HepG2 (cell line): ENCODE measurements around the gene CACNA1G. TPM values are rescaled to one million over a fixed set of nuclear protein-coding genes. Genes with fewer than 3 reads are reported as not detected.

ENCODE experiments used
- CBX5 ChIP-seq: sonication (generic); formaldehyde crosslinking; IDR thresholded peaks from 2 replicates; pipeline ENCODE4 v1.4.0; 2020; ENCODE audit warnings: missing genetic modification reagents, borderline replicate concordance
- MAFG ChIP-seq: sonication (generic); formaldehyde crosslinking; IDR thresholded peaks from 2 replicates; pipeline ENCODE4 v1.5.1; 2020; ENCODE audit warnings: mild to moderate bottlenecking, missing genetic modification reagents
- NPAS2 ChIP-seq: sonication (generic); formaldehyde crosslinking; IDR thresholded peaks from 2 replicates; pipeline ENCODE4 v1.8.0; 2022; ENCODE audit warnings: mild to moderate bottlenecking, missing genetic modification reagents, borderline replicate concordance
- SUZ12 ChIP-seq: fragments of 150-350 bp; IDR thresholded peaks from 2 replicates; pipeline ENCODE4 v1.6.1; 2014; ENCODE audit warnings: low read depth, low read length
- WIZ ChIP-seq: sonication (generic); formaldehyde crosslinking; IDR thresholded peaks from 2 replicates; pipeline ENCODE4 v1.5.1; 2020; ENCODE audit warnings: mild to moderate bottlenecking, missing genetic modification reagents
- ZMYM2 ChIP-seq: sonication (generic); formaldehyde crosslinking; IDR thresholded peaks from 2 replicates; pipeline ENCODE4 v1.8.0; 2022; ENCODE audit warnings: mild to moderate bottlenecking, missing genetic modification reagents
- ZNF564 ChIP-seq: sonication (generic); formaldehyde crosslinking; IDR thresholded peaks from 2 replicates; pipeline ENCODE4 v1.8.1; 2023; ENCODE audit warnings: mild to moderate bottlenecking, missing genetic modification reagents
- ZNF570 ChIP-seq: sonication (generic); formaldehyde crosslinking; IDR thresholded peaks from 2 replicates; pipeline ENCODE4 v1.4.0; 2020; ENCODE audit warnings: mild to moderate bottlenecking, missing genetic modification reagents, borderline replicate concordance
- ZNF577 ChIP-seq: sonication (generic); formaldehyde crosslinking; IDR thresholded peaks from 2 replicates; pipeline ENCODE4 v1.4.0; 2020; ENCODE audit warnings: mild to moderate bottlenecking, low read depth, missing genetic modification reagents, borderline replicate concordance
- ZNF746 ChIP-seq: sonication (generic); formaldehyde crosslinking; IDR thresholded peaks from 2 replicates; pipeline ENCODE4 v1.8.0; 2022; ENCODE audit warnings: mild to moderate bottlenecking, missing genetic modification reagents
- polyA plus RNA-seq, 8 experiments: library from polyadenylated mRNA; depleted of rRNA in 3 of 8; stranded (reverse) in 7 of 8; unstranded in 1 of 8; fragments of >200 nt; fragmentation: Illumina TruSeq in 4 of 8; extraction: Trizol in 4 of 8; gene quantifications; 2 replicates each; pipeline versions ENCODE4 v1.2.1 to v1.2.3, GENCODE V29; 2011 to 2016; ENCODE audit warnings: low read depth in 4 of 8, missing spikeins in 1 of 8, mixed read lengths in 1 of 8; ENCODE audit not compliant: insufficient read depth in 1 of 8
- total RNA-seq, 5 experiments: library from RNA; depleted of rRNA; stranded (reverse); fragments of >200 nt; fragmentation: Illumina TruSeq; extraction: Trizol; gene quantifications; 2 replicates each; pipeline ENCODE4 v1.2.3, GENCODE V29; 2016; ENCODE audit warnings: low read depth in 1 of 5
- TF ChIP-seq, protein P1 (sequence below): sonication (generic); formaldehyde crosslinking; IDR thresholded peaks from 2 replicates; pipeline ENCODE4 v1.5.0; 2020; ENCODE audit warnings: mild to moderate bottlenecking, missing genetic modification reagents
- TF ChIP-seq, protein P2 (sequence below): IDR thresholded peaks from 2 replicates; pipeline ENCODE4 v1.6.1; 2016; ENCODE audit warnings: low read depth, missing genetic modification reagents, missing compliant biosample characterization
- TF ChIP-seq, protein P3 (sequence below): sonication (generic); formaldehyde crosslinking; IDR thresholded peaks from 2 replicates; pipeline ENCODE4 v1.5.0; 2020; ENCODE audit warnings: missing genetic modification reagents, mild to moderate bottlenecking, borderline replicate concordance
- TF ChIP-seq, protein P4 (sequence below): sonication (generic); IDR thresholded peaks from 2 replicates; pipeline ENCODE4 v1.6.1; 2016; ENCODE audit warnings: low read depth, borderline replicate concordance
- TF ChIP-seq, protein P5 (sequence below): sonication (generic); formaldehyde crosslinking; IDR thresholded peaks from 2 replicates; pipeline ENCODE4 v1.4.0; 2020; ENCODE audit warnings: missing genetic modification reagents
- TF ChIP-seq, protein P6 (sequence below): sonication (generic); formaldehyde crosslinking; IDR thresholded peaks from 2 replicates; pipeline ENCODE4 v1.8.1; 2023; ENCODE audit warnings: mild to moderate bottlenecking, missing genetic modification reagents

The CACNA1G gene
- total and polyA plus RNA-seq, 2 of the 13 experiments (the other 11 are each of a cell fraction or from before 2014, with no cell fraction given) = 0.02 TPM; not detected in 1

DNA sequence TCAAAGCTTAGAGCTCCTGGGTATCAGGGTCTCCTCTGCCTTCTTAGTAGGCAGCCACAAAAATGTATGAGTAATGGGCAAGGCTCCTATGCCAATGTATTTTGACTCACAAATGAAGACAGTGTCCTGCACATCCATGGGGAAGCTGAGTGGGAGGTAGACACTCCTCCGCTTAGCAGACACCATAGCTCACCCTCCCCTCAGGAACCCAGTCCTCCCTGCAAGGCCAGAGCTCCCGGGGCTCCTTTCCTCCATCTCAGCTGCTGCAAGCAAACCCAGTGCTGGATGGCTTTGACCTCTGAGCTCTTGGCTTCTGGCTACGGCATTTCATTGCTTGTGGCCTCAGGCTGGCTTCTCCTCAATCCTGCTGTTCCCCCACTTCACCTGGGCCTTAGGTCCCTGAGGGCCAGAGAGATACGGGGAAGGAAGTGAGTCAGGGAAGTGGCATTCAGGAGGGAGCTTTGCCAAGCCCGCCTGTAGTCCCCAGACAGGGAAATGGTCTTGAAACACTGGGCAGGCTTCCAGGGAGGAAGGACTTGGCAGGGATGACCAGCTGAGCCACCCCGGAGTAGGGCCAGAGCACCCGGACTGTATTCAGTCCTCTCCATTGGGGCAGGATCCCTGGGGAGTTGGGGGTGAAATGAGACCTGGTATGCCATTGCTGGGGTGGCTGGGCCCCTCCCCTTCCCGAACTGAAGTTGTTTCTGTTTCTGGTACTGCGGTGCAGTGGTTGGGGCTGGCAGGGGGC lies 78.6 kb downstream of the CACNA1G start (continued):
- TF ChIP-seq NPAS2 (CRISPR knock-in tag) (no peak), CBX5 (CRISPR knock-in tag) (no peak), ZNF564 (CRISPR knock-in tag) (no peak), SUZ12 (no peak), ZNF577 (CRISPR knock-in tag) (no peak), ZMYM2 (CRISPR knock-in tag) (peak; percentile 59; the same call in 1 of the 2 replicates), ZNF570 (CRISPR knock-in tag) (no peak), ZNF746 (0 out of 2 replicates have a peak, but pooled peaks have one; percentile 30), WIZ (CRISPR knock-in tag) (no peak), MAFG (CRISPR knock-in tag) (no peak)
- TF ChIP-seq, protein P1, sequence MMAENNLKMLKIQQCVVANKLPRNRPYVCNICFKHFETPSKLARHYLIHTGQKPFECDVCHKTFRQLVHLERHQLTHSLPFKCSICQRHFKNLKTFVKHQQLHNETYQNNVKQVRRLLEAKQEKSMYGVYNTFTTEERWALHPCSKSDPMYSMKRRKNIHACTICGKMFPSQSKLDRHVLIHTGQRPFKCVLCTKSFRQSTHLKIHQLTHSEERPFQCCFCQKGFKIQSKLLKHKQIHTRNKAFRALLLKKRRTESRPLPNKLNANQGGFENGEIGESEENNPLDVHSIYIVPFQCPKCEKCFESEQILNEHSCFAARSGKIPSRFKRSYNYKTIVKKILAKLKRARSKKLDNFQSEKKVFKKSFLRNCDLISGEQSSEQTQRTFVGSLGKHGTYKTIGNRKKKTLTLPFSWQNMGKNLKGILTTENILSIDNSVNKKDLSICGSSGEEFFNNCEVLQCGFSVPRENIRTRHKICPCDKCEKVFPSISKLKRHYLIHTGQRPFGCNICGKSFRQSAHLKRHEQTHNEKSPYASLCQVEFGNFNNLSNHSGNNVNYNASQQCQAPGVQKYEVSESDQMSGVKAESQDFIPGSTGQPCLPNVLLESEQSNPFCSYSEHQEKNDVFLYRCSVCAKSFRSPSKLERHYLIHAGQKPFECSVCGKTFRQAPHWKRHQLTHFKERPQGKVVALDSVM (CRISPR knock-in tag) = no peak
- TF ChIP-seq, protein P2, sequence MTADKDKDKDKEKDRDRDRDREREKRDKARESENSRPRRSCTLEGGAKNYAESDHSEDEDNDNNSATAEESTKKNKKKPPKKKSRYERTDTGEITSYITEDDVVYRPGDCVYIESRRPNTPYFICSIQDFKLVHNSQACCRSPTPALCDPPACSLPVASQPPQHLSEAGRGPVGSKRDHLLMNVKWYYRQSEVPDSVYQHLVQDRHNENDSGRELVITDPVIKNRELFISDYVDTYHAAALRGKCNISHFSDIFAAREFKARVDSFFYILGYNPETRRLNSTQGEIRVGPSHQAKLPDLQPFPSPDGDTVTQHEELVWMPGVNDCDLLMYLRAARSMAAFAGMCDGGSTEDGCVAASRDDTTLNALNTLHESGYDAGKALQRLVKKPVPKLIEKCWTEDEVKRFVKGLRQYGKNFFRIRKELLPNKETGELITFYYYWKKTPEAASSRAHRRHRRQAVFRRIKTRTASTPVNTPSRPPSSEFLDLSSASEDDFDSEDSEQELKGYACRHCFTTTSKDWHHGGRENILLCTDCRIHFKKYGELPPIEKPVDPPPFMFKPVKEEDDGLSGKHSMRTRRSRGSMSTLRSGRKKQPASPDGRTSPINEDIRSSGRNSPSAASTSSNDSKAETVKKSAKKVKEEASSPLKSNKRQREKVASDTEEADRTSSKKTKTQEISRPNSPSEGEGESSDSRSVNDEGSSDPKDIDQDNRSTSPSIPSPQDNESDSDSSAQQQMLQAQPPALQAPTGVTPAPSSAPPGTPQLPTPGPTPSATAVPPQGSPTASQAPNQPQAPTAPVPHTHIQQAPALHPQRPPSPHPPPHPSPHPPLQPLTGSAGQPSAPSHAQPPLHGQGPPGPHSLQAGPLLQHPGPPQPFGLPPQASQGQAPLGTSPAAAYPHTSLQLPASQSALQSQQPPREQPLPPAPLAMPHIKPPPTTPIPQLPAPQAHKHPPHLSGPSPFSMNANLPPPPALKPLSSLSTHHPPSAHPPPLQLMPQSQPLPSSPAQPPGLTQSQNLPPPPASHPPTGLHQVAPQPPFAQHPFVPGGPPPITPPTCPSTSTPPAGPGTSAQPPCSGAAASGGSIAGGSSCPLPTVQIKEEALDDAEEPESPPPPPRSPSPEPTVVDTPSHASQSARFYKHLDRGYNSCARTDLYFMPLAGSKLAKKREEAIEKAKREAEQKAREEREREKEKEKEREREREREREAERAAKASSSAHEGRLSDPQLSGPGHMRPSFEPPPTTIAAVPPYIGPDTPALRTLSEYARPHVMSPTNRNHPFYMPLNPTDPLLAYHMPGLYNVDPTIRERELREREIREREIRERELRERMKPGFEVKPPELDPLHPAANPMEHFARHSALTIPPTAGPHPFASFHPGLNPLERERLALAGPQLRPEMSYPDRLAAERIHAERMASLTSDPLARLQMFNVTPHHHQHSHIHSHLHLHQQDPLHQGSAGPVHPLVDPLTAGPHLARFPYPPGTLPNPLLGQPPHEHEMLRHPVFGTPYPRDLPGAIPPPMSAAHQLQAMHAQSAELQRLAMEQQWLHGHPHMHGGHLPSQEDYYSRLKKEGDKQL (CRISPR knock-in tag) = no peak
- TF ChIP-seq, protein P3, sequence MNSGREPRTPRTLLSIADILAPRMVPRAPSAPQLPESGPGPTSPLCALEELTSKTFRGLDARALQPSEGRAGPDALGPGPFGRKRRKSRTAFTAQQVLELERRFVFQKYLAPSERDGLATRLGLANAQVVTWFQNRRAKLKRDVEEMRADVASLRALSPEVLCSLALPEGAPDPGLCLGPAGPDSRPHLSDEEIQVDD = no peak
- TF ChIP-seq, protein P4, sequence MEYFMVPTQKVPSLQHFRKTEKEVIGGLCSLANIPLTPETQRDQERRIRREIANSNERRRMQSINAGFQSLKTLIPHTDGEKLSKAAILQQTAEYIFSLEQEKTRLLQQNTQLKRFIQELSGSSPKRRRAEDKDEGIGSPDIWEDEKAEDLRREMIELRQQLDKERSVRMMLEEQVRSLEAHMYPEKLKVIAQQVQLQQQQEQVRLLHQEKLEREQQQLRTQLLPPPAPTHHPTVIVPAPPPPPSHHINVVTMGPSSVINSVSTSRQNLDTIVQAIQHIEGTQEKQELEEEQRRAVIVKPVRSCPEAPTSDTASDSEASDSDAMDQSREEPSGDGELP = peak; percentile 36; the same call in 1 of the 2 replicates
- TF ChIP-seq, protein P5, sequence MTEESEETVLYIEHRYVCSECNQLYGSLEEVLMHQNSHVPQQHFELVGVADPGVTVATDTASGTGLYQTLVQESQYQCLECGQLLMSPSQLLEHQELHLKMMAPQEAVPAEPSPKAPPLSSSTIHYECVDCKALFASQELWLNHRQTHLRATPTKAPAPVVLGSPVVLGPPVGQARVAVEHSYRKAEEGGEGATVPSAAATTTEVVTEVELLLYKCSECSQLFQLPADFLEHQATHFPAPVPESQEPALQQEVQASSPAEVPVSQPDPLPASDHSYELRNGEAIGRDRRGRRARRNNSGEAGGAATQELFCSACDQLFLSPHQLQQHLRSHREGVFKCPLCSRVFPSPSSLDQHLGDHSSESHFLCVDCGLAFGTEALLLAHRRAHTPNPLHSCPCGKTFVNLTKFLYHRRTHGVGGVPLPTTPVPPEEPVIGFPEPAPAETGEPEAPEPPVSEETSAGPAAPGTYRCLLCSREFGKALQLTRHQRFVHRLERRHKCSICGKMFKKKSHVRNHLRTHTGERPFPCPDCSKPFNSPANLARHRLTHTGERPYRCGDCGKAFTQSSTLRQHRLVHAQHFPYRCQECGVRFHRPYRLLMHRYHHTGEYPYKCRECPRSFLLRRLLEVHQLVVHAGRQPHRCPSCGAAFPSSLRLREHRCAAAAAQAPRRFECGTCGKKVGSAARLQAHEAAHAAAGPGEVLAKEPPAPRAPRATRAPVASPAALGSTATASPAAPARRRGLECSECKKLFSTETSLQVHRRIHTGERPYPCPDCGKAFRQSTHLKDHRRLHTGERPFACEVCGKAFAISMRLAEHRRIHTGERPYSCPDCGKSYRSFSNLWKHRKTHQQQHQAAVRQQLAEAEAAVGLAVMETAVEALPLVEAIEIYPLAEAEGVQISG (CRISPR knock-in tag) = 0 out of 2 replicates have a peak, but pooled peaks have one; percentile 32
- TF ChIP-seq, protein P6, sequence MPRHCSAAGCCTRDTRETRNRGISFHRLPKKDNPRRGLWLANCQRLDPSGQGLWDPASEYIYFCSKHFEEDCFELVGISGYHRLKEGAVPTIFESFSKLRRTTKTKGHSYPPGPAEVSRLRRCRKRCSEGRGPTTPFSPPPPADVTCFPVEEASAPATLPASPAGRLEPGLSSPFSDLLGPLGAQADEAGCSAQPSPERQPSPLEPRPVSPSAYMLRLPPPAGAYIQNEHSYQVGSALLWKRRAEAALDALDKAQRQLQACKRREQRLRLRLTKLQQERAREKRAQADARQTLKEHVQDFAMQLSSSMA (CRISPR knock-in tag) = no peak
